Osteocyte (in vitro differentiated cells): Measurements from ENCODE around the gene LMNTD2. TPM values are rescaled to one million over a fixed set of nuclear protein-coding genes. Genes with fewer than 3 reads are reported as not detected.

ENCODE experiments used
- DNase-seq: peaks from one replicate; pipeline ENCODE4 v3.0.0; 2021; ENCODE audit warnings: mixed read lengths; ENCODE audit not compliant: unreplicated experiment; ENCODE audit errors: extremely low spot score
- H3K27ac Mint-ChIP-seq: one replicate; pipeline ENCODE4 v1.8.0; 2021; ENCODE audit warnings: mild to moderate bottlenecking, mixed read lengths; ENCODE audit not compliant: unreplicated experiment
- H3K27me3 Mint-ChIP-seq: one replicate; pipeline ENCODE4 v1.8.0; 2021; ENCODE audit warnings: mixed read lengths; ENCODE audit not compliant: unreplicated experiment
- H3K36me3 Mint-ChIP-seq: one replicate; pipeline ENCODE4 v1.8.0; 2021; ENCODE audit warnings: mixed read lengths; ENCODE audit not compliant: unreplicated experiment
- H3K4me1 Mint-ChIP-seq: one replicate; pipeline ENCODE4 v1.8.0; 2021; ENCODE audit warnings: mixed read lengths; ENCODE audit not compliant: unreplicated experiment
- H3K4me3 Mint-ChIP-seq: one replicate; pipeline ENCODE4 v1.8.0; 2021; ENCODE audit warnings: mild to moderate bottlenecking, moderate library complexity, mixed read lengths; ENCODE audit not compliant: unreplicated experiment
- H3K9me3 Mint-ChIP-seq: one replicate; pipeline ENCODE4 v1.8.0; 2021; ENCODE audit warnings: mixed read lengths; ENCODE audit not compliant: unreplicated experiment
- CTCF ChIP-seq: fragments of 200-600 bp; sonication (generic); IDR thresholded peaks from 2 replicates; pipeline ENCODE4 v1.5.0; 2021; ENCODE audit warnings: antibody characterized with exemption, mild to moderate bottlenecking, moderate library complexity
- total RNA-seq: library from RNA; stranded (reverse); gene quantifications from 2 replicates; pipeline ENCODE4 v1.2.1, GENCODE V29; 2021

Gene LMNTD2
- total RNA-seq, 1 donor from 2014 or later, result 6.4 TPM

GRCh38 chr11:544817-545166, 15.7 kb downstream of the LMNTD2 start:
- no peak for TF ChIP-seq CTCF

GRCh38 chr11:541433-541885, 19.1 kb downstream of the LMNTD2 start:
- H3K27ac Mint-ChIP-seq, result no peak overlapping the region
- no peak overlapping the region for H3K4me3 Mint-ChIP-seq
- no peaks in the 10 kb centered on the region for H3K9me3 Mint-ChIP-seq
- H3K27me3 Mint-ChIP-seq, result no peaks in the 10 kb centered on the region
- DNase-seq, result no peak
- H3K36me3 Mint-ChIP-seq, result no peaks in the 10 kb centered on the region
- peaks cover 4% of the 10 kb centered on the region for H3K4me1 Mint-ChIP-seq
- no peak for TF ChIP-seq CTCF

More at GRCh38 chr11:544817-545166, 15.7 kb downstream of the LMNTD2 start:
- Mint-ChIP-seq H3K27me3 (no peaks in the 10 kb centered on the region), H3K4me1 (no peaks in the 10 kb centered on the region), H3K27ac (no peak overlapping the region), H3K4me3 (no peak overlapping the region), H3K9me3 (no peaks in the 10 kb centered on the region), H3K36me3 (no peaks in the 10 kb centered on the region)
- no peak for DNase-seq

DNA sequence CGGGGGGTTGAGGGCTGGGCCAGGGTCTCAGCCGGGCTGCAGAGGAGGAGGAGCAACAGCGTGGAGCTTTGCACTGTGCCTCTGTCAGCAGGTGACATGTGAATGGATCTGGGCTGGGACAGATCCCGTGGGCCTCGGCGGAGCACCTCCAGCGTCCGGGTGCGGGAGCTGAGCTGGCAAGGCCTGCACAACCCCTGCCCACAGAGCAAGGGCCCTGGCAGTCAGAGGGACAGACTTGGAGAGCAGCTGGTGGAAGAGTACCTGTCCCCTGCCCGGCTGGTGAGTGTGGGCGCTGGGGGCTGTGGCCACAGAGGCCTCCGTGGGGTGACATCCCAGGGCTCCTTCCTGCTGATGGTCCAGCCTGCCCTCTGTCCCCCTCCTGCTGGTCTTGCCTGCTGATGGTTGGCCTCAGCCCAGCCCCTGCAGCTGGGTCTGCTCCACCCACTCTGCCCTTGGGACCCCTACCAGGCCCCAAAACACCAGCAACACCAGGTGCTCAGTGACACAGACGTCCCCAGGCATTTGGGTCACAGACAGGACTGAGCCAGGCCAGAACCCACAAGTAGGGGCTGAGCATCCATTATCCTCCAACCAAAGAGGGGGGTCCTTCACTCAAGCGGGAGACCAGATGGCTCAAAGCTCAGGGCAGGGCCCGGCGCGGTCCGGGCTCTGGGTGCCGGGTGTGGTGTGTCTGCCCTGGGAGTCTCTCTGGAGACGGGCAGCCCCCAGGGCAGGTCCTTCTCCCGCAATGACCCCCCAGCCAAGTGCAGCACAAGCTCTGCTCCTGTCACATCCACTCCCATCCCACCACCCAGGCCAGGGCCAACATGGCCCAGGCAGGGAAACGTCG, 19.7 kb downstream of the LMNTD2 start:
- no peak for TF ChIP-seq CTCF
- Mint-ChIP-seq H3K4me1 (peaks cover 9% of the 10 kb centered on the region), H3K27me3 (no peaks in the 10 kb centered on the region), H3K36me3 (no peaks in the 10 kb centered on the region), H3K9me3 (no peaks in the 10 kb centered on the region), H3K27ac (no peak overlapping the region), H3K4me3 (no peak overlapping the region)
- no peak for DNase-seq

- no peak for DNase-seq
- Mint-ChIP-seq H3K4me3 (no peak overlapping the region), H3K27ac (no peak overlapping the region), H3K27me3 (no peaks in the 10 kb centered on the region), H3K36me3 (no peaks in the 10 kb centered on the region), H3K4me1 (peaks cover 9% of the 10 kb centered on the region), H3K9me3 (no peaks in the 10 kb centered on the region)
- TF ChIP-seq CTCF, result no peak
These were observed 20.5 kb downstream of the LMNTD2 start for GRCh38 chr11:539971-540481.

- no peaks in the 10 kb centered on the region for H3K36me3 Mint-ChIP-seq
- TF ChIP-seq CTCF, result no peak
- no peaks in the 10 kb centered on the region for H3K9me3 Mint-ChIP-seq
- H3K4me3 Mint-ChIP-seq, result no peak overlapping the region
- H3K4me1 Mint-ChIP-seq, result peaks cover 13% of the 10 kb centered on the region
- no peaks in the 10 kb centered on the region for H3K27me3 Mint-ChIP-seq
- H3K27ac Mint-ChIP-seq, result no peak overlapping the region
- no peak for DNase-seq
These were observed 22.0 kb downstream of the LMNTD2 start for GRCh38 chr11:538431-539051.
